GM19438 (cell line): ENCODE data around the gene USP50.
"Not testable (repeated sequence)": the region's sequence is repeated elsewhere in the genome, so short reads cannot be mapped to it uniquely, and the experiment has no call there.

ENCODE experiments used
- ATAC-seq: cut with Tn5 transposase; IDR thresholded peaks from one replicate; pipeline ENCODE4 v1.9.1; 2021; ENCODE audit warnings: low read depth; ENCODE audit not compliant: unreplicated experiment

USP50 gene

DNA sequence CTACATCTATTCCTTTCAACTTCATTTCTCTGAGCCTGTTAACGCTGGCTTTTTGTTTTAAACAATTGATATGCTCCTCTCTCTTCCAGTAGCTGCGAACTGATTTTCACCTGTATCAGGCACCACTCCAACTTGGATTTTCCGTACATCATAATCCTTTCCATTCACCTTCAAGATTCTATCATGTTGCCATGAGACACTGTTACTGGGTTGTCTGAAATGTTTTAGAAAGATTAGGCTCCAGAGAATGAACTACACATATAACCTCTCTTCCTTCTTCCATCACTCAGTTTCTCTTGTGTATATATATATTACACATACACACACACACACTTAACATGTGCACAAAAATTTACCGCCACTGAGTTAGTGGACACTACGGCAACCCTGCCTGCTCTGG lies at the start of gene USP50:
Gene USP50, minus strand, starts transcription at position 101 of the 400 bp plus-strand sequence. CDS start 141 bp downstream, outside the sequence.
- ATAC-seq = no peak

DNA sequence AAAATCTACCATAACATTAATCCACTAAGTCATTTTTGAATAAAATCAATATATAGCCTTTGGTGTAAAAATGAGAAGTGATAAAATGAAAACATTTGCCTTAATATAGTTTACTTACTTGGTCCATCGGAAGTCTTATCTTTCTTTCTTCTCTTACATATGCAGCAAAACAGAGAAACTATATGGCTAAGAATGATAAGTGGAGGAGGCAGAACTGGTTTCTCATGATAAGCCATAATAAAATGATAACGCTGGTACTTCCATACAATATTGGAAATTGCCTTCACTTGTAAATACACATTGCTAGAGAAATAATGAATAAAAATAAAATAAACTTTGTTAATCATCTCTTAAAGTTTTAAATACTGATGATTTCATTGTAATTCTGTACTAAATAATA lies 47.8 kb upstream of the USP50 start:
- ATAC-seq = no peak

DNA sequence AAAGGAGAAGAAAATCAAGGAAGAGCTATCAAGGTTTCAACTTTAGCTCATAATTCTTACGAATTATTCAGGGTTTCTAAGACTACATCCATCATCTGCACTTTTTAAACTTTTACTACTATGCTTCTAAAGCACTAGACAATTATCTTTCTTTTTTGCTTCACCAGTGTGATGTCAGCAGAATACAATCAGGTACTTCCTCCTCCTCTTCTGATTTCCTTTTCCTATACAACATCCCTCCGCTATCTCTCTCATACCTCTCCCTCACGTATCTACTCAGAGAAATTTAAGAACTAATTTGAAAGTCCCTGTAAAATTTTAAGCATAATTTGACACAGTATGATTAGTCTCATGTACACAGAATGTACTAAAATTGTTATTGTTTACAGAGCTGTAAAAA lies 47.3 kb upstream of the USP50 start:
- no peak for ATAC-seq

DNA sequence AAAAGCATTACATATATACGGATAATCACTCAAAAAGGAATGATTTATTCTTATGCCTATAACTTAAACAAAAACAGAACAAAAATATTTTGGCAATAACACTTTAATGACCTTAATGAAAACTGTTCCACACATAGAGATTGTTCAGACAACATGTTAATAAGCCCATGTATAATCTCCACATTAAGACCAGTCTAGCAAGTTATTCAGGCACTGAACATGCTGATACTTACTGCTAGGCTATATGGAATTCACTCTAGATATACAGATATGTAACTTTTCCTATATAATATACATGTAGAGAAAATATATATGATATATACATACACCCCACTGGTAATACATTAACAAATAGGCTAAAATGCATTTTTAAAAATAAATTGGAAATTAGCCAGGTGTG lies 43.8 kb upstream of the USP50 start:
- no peak for ATAC-seq

DNA sequence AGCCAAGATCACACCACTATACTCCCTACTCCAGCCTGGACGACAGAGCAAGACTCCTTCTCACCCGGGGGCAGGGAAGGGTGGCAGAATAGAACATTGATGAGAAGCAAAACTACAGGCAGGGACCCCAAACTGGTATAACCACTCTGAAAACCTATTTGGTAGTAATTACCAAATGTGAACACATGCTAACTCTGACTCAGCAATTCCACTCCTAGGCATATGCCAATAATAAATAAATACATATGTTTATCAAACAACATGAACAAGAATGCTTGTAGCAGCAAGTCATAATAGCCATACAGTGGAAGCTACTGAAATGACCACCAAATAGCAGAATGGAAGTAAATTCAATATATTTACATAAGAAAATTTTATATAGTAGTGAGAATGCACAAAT lies 31.0 kb upstream of the USP50 start:
- ATAC-seq = no peak

DNA sequence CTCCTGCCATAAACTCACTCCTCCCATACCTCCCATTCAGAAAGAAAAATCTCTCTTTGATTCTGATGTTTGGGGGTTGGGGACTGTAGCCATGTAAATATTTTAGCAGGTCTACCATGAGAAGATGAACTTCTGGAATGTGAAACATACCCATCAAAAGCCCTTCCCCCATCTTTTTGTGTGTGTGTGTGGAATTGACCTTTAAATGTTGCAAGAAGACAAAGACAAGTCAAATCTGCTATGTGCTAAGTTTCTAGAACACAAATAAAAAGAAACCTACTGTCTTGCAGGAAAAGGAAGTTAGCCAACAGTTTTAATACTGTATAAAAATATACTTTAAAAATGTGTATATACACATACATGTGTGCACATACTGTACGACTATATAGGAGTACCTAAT lies 29.7 kb upstream of the USP50 start:
- ATAC-seq = no peak

DNA sequence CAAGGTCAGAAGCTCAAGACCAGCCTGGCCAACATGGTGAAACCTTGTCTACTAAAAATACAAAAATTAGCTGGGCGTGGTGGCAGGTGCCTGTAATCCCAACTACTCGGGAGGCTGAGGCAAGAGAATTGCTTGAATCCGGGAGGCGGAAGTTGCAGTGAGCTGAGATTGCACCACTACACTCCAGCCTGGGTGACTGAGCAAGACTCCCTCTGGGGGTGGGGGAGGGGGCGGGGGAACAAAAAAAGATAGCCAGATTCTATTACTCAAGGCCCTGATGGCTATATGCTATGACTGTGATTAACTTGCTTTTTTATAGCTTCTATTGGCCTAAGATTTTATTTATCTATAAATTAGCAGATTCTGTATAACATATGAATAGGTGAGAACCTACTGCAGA lies 27.4 kb upstream of the USP50 start:
- not testable (repeated sequence) for ATAC-seq

DNA sequence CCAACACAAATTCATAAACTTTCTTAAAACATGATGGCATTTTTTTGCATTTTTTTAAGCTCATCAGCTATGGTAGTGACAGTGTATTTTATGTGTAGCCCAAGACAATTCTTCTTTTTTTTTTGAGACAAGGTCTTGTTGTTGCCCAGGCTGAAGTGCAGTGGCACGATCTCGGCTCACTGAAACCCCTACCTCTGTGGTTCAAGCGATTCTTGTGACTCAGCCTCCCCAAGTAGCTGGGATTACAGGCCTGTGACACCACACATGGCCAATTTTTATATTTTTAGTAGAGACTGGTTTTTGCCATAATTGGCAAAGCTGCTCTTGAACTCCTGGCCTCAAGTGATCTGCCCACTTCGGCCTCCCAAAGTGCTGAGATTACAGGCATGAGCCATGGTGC lies 17.3 kb upstream of the USP50 start:
- ATAC-seq = no peak

DNA sequence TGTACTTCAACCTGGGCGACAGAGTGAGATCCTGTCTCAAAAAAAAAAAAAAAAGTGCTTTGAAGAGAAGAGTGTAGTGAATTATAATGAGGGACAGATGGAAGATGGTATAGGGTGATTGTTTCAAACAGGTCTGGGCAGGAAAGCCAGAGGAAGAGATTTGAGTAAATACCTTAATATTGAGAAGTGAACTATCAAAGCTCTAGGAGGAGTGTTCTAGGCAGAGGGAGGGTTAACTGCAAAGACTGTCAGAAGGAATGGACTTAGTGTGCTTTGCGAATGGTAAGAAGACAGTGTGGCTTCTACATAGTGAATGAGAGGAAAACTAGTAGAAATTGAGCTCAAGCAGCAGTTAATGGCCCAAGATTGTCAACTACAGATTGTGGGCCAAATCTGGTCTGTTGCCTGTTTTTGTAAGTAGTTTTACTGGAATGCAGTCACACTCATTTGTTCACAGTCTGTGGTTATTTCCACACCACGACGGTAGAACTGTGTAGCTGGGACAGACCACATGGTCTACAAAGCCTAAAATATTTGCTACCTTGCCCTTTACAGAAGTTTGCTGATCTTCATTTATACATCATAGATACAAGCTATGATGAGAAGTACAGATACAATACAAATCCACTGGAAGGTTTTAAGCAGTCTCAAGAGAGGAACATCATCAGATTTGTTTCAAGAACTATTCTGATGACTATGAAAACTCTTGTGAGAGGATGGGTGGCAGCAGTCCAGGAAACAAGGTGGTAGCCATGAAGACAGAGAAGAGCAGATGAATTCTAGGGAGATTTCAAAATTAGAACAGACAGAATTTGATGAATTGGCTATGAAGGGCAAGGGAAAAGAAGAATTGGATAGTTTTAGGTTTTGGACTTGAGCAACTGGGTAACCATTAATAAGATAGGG lies 16.5 kb upstream of the USP50 start:
- ATAC-seq = no peak

DNA sequence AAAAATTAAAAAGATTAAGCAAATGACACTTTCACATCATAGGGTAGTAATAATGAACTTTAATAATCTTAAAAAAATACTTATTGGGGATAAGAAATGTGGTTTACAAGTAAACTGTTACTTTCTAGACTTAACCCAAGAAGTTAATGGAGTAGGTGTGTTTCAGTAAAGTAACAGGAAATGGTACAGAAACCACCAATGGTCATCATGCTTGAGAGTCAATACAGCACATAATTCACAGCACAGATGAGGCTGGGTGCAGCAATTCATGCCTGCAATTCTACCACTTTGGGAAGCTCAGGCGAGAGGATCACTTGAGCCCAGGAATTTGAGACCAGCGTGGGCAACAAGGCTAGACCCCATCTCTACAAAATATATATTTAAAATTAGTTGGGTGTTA lies 11.5 kb upstream of the USP50 start:
- no peak for ATAC-seq

DNA sequence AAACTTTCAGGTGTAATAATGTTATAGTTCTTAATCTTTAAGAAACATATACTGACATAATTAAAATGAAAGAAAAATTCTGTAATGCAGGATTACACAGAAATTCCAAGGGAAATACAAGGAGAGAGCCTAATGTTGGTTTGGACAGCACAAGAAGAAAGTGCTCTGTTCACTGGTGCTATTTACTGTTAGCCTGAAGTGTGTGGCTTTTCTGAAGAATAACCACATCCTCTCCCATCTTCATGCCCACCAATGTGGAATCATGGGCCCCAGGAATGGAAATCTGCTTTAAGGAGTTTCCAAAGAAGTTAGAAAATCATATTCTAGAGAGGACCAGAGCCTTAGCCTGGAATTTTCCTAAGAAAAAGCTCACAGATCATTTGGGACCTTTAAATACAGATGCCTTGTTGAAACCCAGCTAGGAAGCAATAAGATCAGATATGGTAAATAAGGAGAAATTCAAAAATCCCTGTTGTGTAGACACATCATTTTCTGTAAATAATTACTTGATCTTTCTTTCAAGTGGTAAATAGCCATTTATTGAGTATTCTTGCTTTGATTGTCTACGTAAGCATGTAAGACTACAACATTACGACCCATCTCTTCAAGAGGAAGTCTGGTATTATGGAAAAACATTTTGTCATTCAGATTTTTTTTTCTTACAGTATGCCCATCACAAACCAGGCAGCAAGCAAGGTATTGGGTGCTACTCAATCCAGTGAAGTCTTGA lies 10.3 kb upstream of the USP50 start:
- ATAC-seq = no peak

DNA sequence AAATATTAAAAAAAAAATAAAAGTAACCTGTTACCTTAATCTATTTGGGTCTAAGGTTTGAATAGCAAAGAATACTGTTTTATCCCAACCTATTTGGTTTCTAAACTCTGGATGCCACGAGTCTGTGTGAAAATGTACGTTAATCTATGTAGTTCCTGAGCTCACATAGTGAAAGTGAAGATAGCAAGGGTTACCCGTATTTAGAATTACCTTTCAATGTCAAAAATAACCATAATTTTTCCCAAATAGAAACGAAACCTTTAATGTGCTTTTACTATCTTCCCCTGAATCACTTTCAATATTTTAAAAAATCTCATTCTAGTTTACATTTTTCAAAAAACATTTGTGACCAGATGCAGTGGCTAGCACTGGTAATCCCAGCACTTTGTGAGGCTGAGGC lies 5.8 kb upstream of the USP50 start:
- ATAC-seq = no peak

DNA sequence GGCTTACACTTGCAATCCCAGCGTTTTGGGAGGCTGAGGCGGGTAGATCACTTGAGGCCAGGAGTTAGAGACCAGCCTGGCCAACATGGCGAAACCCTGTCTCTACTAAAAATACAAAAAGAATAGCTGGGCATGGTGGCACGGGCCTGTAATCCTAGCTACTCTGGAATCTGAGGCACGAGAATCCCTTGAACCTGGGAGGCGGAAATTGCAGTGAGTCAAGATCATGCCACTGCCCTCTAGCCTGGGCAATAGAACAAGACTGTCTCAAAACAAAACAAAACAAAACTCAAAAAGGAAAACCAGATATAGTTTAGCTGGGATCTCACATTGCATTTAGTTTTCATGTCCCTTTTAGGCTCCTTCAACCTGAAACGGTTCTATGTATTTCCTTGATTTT lies 2.9 kb upstream of the USP50 start:
- ATAC-seq = no peak

DNA sequence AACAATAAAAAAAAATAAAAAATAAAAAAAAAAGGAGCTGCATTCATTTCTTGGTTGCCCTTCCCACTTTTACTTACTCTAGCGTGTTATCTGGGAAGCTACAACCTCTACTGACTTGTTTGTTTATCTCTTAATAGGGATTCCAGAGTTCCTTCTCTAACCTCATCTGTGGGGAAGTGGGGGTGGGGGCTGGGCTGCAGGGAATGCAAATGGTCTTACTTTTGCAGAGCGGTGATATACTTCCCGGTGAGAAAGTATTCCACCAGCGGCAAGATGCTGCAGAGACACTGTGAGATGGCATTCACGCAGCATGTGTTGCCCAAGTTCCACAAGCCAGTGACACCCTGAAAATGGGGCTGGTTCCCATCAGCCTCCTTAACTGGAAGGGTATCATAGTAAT lies 2.1 kb downstream of the USP50 start:
- no peak for ATAC-seq

DNA sequence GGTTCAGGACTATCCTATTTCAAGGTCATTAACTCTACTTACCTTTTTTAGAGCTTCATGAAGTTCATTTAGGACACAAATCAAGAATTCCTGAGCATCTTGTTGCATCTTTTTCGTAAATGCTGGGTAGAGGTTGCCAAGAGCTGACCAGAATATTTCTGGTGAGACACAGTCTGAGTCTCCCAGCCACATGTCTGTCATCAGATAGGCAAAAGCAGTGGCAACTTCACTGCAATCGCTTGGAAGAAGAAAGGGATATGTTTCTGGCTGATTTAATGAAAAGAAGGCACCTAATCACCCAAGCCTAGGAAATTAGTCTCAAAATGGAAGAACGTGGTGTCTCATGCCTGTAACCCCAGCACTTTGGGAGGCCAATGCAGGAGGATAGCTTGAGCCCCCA lies 2.9 kb downstream of the USP50 start:
- ATAC-seq = no peak

DNA sequence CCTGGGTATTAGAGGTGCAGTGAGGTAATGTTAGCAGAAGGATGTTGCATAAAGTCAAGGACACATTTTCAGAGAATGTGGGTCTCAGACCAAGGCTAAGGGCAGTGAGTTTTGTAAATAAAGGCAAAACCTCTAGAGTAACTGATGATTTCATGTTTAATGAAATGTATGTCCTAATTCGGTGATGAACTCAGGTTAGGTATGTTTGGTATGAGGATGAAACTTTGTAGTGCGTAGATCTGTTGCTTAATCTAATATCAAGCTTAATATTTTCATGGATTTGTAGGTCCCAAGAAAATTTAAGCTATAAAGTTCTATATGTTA lies 3.6 kb downstream of the USP50 start:
- no peak for ATAC-seq

DNA sequence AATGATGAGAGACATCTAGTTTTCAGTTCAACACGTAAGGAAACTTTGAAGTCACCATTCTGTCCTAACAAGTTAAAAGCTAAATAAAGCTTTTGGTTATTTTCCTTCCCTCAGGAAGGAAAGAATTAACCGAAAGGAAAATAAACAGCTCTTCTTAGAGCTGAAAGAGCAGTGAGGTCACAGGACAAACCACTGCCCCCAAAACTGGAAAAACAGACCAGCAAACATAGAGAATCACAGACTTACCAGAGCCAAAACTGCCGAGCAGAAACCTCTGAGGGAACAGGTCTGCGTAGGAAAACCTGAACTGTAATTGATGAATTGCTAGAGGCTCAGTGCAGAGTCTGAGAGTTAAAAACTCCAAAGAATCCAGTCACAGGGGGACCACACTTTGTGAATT lies 14.7 kb downstream of the USP50 start:
- ATAC-seq = no peak

DNA sequence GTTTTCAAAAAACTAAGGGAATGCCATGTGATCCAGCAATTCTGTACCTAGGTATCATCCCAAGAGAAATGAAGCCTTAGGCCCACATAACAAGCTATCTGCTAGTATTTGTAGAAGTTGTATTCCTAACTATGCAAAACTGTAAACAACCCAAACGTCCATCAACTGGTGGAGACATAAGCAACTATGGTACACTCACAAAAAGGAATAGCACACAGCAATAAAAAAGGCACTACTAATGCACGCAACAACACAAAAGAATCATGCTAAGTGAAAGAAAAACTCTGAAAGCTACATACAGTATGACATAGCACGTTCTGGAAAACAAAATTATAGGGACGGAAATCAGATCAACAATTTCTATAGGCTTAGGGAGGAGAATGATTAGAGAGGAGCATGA lies 15.3 kb downstream of the USP50 start:
- ATAC-seq = no peak

DNA sequence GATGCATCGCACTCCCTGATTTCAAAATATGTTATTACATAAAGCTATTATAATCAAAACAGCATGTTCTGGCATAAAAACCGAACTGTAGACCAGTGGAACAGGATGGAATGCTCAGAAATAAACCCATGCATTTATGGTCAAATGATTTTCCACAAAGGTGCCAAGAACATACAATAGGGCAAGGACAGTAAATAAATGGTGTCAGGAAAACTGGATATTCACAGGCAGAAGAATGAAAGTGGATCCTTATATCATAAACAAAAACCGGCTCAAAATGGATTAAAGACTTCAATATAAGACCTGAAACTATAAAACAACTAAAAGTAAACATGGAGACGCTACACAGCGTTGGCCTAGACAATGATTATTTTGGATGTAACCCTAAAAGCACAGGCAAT lies 22.6 kb downstream of the USP50 start:
- no peak for ATAC-seq

DNA sequence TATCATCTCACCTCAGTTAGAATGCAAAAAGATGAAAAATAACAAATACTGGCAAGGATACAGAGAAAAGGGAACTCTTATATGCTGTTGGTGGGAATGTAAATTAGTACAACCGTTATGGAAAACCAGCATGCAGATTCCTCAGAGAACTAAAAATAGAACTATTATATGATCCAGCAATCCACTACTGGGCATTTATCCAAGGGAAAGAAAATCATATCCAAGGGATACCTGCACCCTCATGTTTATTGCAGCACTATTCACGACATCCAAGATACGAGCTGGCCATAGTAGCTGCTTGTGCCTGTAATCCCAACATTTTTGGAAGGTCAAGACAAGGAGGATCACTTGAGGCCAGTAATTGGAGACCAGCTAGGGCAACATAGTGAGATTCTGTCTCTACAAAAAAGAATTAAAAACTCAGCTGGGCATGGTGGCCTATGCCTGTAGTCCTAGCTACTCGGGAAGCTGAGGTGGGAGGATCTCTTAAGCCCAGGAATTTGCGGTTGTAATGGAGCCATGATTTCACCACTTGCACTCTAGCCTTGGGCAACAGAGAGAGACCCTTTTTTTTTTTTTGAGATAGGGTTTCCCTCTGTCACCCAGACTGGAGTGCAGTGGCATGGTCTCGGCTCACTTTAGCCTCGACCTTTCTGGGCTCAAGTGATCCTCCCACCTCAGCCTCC lies 26.6 kb downstream of the USP50 start:
- no peak for ATAC-seq

DNA sequence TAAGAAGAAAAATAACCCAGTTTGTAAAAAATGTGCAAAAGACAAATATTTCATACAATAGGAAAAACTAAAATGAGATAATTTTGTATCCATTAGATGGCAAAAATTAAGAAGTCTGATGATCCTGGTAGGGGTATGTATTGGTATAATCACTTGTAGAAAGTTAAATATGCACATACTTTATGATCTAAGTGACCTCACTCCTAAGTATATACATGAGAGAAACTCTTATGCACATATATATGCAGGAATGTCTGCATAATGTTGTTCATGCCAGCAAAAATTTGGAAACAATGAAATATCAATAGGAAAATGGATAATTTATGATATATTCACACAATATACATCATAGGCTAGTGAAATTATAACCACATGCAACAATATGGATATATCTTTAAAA lies 33.5 kb downstream of the USP50 start:
- ATAC-seq = no peak

DNA sequence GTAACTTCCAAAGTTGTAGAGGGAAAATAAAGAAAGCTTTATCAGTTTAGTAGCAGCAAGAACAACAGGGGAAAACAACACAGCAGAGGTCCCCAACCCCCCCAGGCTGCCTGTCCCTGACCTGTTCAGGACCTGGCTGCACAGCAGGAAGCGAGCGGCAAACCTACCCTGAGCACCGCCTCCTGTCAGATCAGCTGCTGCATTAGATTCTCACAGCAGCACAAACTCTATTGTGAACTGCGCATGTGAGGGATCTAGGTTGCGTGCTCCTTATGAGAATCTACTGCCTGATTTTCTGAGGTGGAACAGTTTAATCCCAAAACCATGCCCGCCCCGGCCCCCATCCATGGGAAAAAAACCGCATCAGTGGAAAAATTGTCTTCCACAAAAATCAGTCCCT lies 40.3 kb downstream of the USP50 start:
- no peak for ATAC-seq
